GM19455 (cell line): ENCODE results near the gene PBOV1.
"Not testable (repeated sequence)": the region's sequence is repeated elsewhere in the genome, so short reads cannot be mapped to it uniquely, and the experiment has no call there.

Source experiments
- ATAC-seq: cut with Tn5 transposase; IDR thresholded peaks from one replicate; pipeline ENCODE4 v1.9.1; 2021; ENCODE audit not compliant: unreplicated experiment

Gene PBOV1

DNA sequence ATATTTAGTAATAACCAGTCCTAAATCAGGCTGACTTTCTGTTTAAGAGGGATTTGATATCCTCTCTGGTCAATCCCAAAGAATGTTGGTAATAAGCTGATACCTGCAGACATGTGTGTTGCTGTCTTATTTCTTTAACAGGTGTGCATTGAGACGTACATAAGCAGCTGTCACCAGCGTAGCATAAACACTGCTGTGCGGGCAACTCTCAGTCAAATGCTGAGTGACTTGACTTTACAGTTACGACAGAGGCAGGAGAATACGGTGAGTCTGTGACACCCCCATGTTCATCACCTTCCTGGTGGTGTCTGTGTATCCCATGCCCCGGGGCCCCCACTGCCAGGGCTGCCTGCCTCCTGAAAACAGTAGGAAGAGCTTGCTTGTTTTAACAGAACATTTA, 20.1 kb upstream of the PBOV1 start:
- no peak for ATAC-seq

DNA sequence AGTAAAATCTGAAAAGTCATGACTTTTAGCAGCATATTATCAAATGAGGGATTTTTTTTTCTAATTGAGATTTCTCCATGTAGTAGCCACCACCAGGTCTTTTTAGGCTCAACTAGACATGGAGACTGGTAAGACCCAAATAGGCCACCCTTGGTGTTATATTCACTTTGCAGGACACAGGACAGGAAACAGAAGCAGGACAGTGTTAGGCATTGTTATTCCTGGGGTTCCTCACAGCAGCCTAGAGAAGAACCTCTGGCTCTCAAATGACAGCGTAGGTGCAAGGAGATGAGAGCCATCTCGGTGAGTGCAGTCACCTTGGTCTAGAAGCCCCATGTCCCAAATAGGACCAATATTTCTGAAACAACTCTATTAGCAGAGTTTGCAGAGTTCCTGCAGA, 19.2 kb upstream of the PBOV1 start:
- ATAC-seq, result no peak

DNA sequence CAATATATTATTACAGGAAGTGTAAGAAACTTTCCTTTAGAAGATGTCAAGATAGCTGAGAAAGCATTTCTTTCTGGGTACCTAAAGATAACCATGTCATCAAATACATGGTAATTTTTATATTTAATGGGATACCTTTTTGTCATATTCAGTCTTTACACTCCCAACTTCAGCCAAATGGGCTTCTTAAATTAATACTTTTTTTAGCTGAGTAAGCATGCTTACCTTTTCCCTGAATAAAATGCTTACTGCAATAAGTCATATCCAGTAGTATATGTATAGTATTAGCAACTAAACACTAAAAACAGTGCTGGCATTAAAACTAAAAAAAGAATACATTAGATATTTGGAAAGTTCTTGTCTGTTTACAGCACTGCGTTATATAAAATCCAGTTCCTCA, 17.4 kb upstream of the PBOV1 start:
- ATAC-seq, result no peak

DNA sequence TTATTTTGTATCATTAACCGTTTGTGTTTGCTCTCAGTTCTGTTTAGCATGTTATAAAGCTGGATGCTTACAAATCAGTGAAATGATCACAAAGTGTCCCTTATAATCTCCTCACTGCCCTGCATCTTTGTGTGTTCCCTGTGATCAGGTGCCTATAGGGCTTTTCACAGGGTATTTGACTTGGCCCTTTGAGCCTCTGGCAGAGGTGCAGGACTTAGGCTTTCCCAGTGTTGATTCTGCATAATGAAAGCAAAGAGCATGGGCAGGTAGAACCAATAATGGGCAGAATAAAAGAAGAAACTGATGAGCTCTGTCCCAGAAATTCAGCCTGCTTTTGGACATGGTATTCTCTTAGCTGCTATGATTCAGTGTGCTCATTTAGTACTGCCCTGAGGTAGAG, 16.9 kb upstream of the PBOV1 start:
- no peak for ATAC-seq

DNA sequence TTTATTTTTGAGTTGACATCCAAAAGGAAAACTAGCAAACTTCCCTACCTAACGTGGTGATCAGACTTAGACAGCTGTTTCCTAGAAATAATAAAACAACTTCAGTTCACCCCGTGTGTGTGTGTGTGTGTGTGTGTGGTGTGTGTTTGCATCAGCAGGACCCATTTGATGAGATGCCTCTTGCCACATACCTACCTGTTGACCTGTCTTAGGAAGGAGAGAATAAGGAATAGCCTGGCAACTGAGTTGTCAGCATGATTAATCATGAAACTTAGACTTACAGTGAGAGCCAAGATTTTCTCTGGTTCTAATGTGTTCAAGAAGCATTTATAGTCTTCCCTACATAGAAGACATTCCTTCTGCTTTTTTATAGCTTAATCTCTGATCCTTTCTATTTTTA, 16.1 kb upstream of the PBOV1 start:
- no peak for ATAC-seq

DNA sequence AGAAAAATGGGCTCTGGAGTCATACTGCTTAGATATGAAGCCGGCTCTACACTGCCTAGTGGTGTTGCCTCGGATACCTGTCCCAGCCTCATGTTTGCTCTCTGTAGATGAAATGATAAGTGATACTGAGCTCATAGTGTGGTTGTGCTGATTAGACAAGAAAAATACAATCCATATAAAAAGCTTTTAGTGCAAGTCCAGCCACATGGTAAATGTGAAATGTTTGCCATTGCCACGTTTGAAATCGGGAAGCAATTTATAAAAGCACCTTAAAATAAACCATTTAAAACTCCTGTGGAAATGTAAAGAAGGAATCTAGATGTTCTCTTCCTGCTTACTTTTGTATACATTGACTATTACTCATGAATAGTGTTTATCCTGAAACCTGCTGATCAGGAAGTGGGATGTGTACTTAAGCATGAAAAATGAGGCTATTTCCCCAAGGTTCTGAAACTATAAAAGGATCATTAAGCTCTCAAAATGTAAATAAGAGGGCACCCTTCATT, 13.1 kb upstream of the PBOV1 start:
- no peak for ATAC-seq

DNA sequence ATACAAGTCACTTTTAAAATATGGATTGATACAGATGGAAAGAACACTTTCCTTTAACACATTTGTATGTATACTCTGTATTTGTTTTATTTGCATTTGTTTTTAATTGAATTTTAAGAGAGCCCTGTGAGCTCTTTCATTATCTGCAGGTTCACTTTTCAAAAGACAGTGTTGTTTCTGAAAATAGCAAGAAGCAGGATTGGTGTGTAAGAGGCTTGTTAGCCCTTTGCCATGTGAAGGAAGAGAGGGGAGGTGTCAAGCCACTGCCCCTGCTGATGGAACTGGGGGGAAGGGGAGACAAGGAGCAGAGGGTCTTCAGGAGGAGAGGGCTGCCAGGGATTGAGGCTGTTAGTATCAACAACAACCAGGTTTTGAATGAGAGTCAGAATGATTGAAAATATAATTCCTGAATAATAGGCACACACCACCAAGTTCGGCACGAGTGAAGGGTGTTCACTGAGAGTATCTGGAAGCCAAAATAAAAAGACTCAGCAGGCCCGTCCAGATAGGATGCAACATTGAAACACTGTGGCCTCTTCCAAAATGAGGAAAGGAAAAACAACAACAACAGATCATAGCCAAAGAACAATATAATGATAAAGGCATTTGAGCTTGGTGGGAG, 12.6 kb upstream of the PBOV1 start:
- no peak for ATAC-seq

DNA sequence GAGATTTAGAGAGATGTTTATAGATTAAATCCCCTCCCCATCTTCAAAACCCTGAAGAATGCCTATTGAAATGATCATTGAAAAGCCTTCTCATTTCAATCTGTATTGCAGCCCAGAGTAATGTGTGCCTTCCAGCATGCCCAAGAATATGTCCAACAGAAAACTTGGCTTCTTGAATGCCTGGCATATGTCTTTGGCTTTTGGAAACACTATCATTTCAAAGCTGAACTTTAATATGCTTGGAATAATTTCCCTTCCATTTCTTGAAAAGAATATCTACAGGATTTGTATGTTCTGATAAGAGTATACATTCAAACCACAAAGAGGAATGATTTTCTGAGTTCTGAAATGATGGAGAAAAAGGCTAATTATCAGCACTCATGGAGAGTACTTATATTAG, 11.9 kb upstream of the PBOV1 start:
- no peak for ATAC-seq

DNA sequence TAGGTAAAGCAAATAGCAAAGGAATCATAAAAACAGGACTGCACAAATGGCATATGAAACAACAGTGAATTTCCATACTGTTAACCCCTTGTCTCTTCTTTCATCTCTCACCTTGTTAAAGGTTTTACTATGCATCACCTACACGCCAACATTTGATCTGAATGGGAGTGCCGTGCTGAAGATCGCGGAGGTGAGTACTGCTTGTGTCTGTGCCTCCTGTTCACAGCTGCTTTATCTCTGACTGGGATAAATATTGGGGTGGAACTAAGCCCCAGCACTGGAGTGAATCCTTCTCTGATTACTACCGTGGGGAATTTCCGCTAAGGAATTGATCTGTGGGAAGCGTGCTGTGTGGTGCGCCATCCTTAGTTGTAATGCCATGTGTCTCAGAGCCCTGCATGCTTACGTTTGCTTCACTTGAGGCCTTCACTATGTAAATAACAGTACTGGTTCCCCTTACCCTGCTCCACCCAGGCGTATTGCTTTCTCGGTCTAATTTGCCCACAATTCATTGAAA, 11.4 kb upstream of the PBOV1 start:
- ATAC-seq, result no peak

DNA sequence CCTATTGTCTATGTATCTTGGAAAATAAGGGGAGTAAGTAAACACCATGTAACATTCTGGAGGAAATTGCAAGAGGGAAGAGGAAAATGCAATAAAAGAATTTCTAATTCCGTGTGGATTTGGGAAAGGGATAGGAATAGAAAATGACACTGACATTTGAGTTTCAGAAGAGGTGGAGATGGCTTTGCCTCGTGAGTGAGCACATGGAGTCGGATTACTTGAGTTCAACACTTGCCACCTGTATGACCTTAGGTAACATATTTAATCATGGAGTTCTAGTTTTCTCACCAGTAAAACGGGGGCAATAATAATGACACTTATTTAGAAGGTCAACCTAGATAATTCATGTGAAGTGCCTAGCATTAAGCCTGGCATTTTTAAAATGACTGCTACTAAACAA, 10.8 kb upstream of the PBOV1 start:
- no peak for ATAC-seq

DNA sequence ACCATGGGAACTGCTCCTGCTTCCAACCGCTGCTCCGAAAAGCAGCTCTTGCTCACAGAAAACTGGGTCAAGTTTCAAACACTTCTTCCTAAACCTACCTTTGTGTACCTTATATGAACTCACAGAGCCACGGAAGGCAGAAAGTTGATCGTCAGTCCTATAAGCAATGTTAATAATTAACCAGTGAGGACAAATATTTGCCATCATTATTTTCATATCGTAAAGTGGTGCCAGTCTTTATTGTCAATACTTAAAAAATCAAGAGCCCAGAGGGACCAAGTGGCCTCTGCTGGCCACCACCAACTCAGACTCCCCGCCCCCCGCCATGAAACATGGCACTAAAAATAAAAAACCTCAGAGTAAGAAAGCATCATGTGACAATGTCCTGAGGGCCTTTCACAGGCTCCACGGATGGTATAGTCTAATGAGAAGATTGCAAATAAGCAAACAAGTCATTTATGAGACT, 9.1 kb upstream of the PBOV1 start:
- ATAC-seq, result no peak

DNA sequence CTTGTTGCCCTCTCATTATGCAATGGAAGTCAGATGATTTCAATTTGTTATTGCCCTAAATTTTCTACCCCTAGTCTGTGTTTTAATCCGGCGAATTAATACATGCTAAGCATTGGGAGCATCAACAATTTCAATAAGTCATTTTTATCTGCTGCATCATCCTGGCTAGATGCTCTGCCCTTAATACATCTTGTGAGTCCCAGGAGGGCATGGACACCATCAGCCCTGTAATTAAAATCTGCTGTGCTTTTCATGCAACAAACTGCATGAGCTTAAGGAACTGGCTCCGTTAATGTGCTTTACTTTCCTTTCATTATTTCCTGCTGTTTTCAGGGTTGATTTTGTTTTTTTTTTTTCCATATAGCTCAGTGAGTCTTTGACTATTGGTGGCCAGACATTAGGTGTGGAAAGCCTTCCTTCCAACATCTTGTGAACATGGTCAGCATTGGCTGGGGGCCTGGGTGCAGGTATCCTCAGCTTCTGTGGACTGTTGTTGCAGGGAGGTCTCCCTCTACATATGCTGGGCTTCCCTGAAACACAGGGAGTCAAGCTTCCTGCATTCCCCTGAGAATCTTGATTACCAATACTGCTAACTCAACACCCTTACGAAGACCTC, 8.5 kb upstream of the PBOV1 start:
- ATAC-seq, result no peak

DNA sequence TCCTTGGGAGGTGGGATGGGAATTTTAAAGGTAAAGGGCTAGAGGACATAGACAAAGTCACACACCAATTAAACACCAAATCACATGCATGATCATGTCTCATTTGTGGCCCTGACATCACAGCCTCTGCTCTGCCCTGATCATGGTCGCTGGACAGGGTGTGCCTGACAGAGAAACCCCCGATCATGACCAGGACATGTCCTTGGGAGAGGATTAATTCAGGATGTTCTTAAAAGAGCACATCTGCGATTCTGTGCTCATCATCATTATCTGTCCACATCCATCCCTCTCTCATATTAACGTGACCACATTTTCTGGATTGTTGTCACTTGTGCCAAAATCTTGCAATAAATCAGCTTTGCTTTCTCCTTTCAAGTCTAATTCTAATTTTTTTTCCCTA, 7.7 kb upstream of the PBOV1 start:
- ATAC-seq, result no peak

DNA sequence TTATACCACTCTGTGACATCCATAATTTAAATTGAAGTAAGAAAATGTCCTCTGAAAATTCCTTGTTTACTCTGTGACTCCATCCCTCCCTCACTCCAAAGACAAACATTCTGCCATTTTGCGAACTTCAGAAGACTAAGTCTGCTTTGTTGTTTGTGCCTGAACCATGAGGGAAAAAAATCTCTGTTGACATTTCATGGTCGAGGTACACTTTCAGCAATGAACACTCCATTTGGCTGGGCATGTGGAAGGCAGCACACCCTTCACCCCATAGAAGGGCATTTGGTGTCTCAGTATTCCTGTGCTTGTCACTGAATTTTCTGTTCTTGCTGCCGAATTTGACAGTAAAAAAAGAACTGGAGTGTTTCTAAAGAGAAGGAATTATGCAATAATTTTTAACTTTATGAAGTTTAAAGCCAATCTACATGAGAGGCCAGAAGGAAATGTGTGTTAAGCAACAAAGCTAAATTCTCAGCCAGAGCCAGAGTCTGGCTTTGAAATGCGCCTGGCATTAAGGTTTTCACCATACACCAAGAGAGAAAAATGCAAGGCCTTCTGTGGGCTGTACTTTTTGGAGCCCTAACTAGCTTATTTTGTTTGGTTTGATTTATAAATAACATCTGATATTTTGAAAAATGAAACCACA, 4.7 kb upstream of the PBOV1 start:
- no peak for ATAC-seq

DNA sequence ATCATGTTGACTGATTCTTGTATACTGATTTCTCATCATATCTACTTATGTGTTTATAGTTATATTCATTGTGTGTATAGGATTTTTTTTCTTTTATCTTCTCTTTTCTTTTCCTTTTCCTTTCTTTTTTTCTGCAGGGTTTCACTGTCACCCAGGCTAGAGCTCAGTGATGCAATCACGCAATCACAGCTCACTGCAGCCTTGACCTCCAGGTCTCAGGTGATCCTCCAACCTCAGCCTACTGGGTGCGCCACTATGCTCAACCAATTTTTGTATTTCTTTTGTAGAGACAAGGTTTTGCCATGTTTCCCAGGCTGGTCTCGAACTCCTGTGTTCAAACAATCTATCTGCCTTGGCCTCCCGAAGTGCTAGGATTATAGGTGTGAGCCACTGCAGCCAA, 1.6 kb upstream of the PBOV1 start:
- ATAC-seq, result no peak

DNA sequence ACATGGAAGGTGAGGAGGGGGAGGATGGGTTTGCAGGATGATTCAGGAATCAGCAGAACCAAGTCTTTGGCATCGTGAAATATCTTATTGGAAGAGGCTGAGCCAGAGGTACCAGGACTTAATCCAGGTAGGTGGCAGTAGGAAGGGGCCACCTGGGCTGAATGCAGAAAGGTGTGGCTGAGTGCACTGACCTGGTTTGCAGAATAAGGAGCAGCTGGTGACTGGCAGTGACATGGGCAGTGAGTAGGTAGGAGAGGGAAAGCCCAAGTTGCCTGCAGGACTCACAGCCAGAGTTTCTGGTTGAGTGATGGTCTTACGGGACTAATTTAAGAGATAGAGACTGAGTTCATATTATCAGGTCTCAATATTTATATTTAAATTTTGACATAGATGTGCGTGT, 1.1 kb upstream of the PBOV1 start:
- ATAC-seq, result no peak

DNA sequence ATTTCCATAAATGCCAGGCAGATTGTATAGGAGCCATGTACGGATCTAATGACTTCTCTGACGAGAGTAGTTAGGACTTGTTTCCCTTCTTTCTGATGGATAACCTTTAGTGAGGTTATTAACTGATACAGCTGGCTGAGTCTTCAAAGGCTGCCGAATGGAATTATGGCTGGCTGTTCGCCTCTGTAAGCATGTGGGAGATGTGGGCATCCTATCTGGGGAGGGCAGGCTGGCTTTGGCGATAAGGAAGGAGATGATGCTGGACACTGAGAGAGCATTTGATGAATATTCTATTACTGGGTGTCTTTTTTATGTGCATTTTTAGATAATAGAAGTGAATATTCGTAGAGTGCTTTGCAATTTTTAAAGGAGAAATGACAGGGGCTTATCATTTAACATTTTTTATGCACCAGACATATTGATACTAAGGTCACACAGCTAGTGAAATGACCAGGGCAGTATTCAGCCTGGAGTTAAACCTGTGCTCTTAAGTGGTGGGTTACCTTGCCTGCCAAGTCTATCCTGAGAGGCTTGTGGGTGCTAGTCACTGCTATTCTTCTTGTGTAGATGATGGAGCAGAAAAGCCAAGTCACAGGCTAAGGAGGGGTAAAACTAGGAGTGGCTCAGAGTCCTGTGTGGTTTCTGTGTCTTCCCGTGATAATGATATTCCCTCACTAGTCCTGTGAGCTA, 3.1 kb downstream of the PBOV1 start:
- no peak for ATAC-seq

DNA sequence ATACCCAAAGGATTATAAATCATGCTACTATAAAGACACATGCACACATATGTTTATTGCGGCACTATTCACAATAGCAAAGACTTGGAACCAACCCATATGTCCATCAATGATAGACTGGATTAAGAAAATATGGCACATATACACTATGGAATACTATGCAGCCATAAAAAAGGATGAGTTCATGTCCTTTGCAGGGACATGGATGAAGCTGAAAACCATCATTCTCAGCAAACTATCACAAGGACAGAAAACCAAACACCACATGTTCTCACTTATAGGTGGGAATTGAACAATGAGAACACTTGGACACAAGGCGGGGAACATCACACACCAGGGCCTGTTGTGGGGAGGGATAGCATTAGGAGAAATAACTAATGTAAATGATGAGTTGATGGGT, 5.8 kb downstream of the PBOV1 start:
- not testable (repeated sequence) for ATAC-seq

DNA sequence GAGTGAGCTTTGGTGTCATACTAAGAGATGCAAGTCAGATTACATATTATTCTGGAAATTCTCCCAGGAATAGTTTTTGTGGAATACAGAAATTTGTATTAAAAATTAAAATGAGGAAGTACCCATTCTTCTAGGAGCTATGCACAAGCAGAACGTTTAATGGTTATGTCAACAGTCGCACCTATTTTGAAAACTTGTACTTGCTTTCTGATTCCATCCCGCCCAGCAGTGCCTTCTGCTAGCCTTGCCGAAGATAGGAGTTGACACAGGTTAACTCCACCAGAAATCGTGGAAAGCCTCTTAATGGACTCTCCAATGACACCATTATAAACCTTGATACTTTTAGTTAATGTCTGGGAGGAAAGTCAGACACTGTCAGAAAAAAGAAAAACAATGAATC, 6.7 kb downstream of the PBOV1 start:
- no peak for ATAC-seq

DNA sequence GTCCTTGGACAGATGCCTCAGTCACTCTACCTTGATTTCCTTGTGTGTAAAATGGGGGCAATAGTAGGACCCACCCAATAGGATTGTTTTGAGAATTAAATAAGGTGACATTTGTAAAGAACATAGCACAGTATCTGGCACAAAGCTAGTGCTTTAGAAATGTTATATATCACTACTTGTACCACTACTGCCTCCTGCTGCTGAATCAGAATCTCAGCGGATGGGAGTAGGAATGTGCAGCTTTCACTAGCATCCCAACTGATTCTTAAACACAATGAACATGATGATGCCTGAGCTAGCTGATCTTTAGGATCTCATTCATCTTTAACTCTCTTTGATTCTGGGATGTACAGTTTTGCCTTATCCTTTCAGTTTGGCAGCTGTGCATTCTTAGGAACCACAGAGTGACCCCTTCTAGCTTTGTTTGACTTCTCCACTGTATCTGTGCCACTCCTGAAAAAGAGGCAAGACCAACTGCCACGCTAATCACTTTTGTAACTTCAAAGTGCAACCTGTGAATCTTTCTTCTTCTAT, 7.2 kb downstream of the PBOV1 start:
- ATAC-seq, result no peak

DNA sequence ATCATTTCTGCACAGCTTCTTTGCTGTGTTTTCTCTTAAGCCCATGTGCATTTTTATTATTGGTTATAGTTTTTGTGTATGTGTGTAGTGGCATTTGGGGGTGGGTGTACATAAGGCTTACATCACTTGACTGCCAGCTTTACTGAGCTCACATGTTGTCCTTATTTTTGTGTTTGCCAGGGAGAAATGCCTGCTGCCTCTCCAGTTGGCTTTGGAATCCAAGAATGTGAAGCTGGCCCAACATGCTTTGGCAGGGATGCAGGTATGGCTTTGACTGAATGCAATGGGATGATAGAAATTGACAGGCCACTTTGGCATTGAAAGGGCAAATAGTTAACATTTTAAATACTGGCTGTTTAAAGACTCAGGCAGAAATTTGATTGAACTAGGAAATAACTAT, 11.4 kb downstream of the PBOV1 start:
- ATAC-seq, result no peak
